SK-N-SH treated with all-trans-retinoic acid at 6 μM for 48 hours (cell line): ENCODE results near the gene AAR2.
A peak's percentile ranks its signal among the peaks of the same experiment; 100 is the strongest.

ENCODE experiments used
- ATAC-seq: fragments of 200-7000 bp; cut with Tn5 transposase; 3 replicates; pipeline ENCODE4 v1.9.1; 2020; ENCODE audit warnings: mild to moderate bottlenecking, moderate library complexity
- ARNTL ChIP-seq: fragments of 450-650 bp; formaldehyde crosslinking; IDR thresholded peaks from 2 replicates; pipeline ENCODE4 v1.5.0; 2020; ENCODE audit warnings: low read depth, mild to moderate bottlenecking, moderate library complexity, borderline replicate concordance
- BACH2 ChIP-seq: fragments of 250-450 bp; sonication (Bioruptor Pico); IDR thresholded peaks from 2 replicates; pipeline ENCODE4 v1.9.0; 2021; ENCODE audit warnings: mild to moderate bottlenecking, borderline replicate concordance
- CSDC2 ChIP-seq: fragments of 250-450 bp; sonication (Bioruptor Pico); IDR thresholded peaks from 2 replicates; pipeline ENCODE4 v1.5.0; 2020; ENCODE audit warnings: mild to moderate bottlenecking, moderate library complexity
- CSRNP3 ChIP-seq: fragments of 250-450 bp; sonication (Bioruptor Pico); IDR thresholded peaks from 2 replicates; pipeline ENCODE4 v1.5.1; 2021; ENCODE audit warnings: mild to moderate bottlenecking, moderate library complexity
- ESRRG ChIP-seq: fragments of 250-450 bp; sonication (Bioruptor Pico); IDR thresholded peaks from 2 replicates; pipeline ENCODE4 v1.6.1; 2021; ENCODE audit warnings: mild to moderate bottlenecking
- GLIS3 ChIP-seq: fragments of 250-450 bp; sonication (Bioruptor Pico); IDR thresholded peaks from 2 replicates; pipeline ENCODE4 v1.5.0; 2020; ENCODE audit warnings: mild to moderate bottlenecking, moderate library complexity
- ISL1 ChIP-seq: fragments of 250-450 bp; sonication (Bioruptor Pico); IDR thresholded peaks from 2 replicates; pipeline ENCODE4 v2.1.2; 2022; ENCODE audit warnings: mild to moderate bottlenecking, moderate library complexity
- PPARA ChIP-seq: fragments of 250-450 bp; sonication (Bioruptor Pico); IDR thresholded peaks from 2 replicates; pipeline ENCODE4 v1.5.0; 2020; ENCODE audit warnings: mild to moderate bottlenecking, borderline replicate concordance
- SNAI2 ChIP-seq: fragments of 250-450 bp; sonication (Bioruptor Pico); IDR thresholded peaks from 2 replicates; pipeline ENCODE4 v1.5.0; 2020; ENCODE audit warnings: mild to moderate bottlenecking, moderate library complexity
- TCF4 ChIP-seq: fragments of 250-450 bp; sonication (Bioruptor Pico); IDR thresholded peaks from 2 replicates; pipeline ENCODE4 v1.8.0; 2021; ENCODE audit warnings: mild to moderate bottlenecking, moderate library complexity, borderline replicate concordance
- TOX ChIP-seq: fragments of 250-450 bp; sonication (Bioruptor Pico); IDR thresholded peaks from 2 replicates; pipeline ENCODE4 v1.8.0; 2021; ENCODE audit warnings: mild to moderate bottlenecking, moderate library complexity, borderline replicate concordance
- ZC3H10 ChIP-seq: fragments of 250-450 bp; sonication (Bioruptor Pico); IDR thresholded peaks from 2 replicates; pipeline ENCODE4 v1.5.1; 2021; ENCODE audit warnings: mild to moderate bottlenecking, moderate library complexity
- ZFP3 ChIP-seq: fragments of 250-450 bp; sonication (Bioruptor Pico); IDR thresholded peaks from 2 replicates; pipeline ENCODE4 v1.5.0; 2020; ENCODE audit warnings: mild to moderate bottlenecking, moderate library complexity
- ZFP30 ChIP-seq: fragments of 450-650 bp; formaldehyde crosslinking; IDR thresholded peaks from 2 replicates; pipeline ENCODE4 v1.5.0; 2022; ENCODE audit warnings: mild to moderate bottlenecking, moderate library complexity
- ZNF565 ChIP-seq: fragments of 450-650 bp; formaldehyde crosslinking; conservative IDR thresholded peaks from 2 replicates; pipeline ENCODE4 v1.5.0; 2020; ENCODE audit warnings: low read depth, mild to moderate bottlenecking, moderate library complexity
- ZNF70 ChIP-seq: fragments of 450-650 bp; formaldehyde crosslinking; IDR thresholded peaks from 2 replicates; pipeline ENCODE4 v1.5.0; 2020; ENCODE audit warnings: mild to moderate bottlenecking, moderate library complexity
- ZNF8 ChIP-seq: fragments of 450-650 bp; formaldehyde crosslinking; IDR thresholded peaks from 2 replicates; pipeline ENCODE4 v1.5.0; 2020; ENCODE audit warnings: mild to moderate bottlenecking, moderate library complexity
- TF ChIP-seq, protein P1 (sequence below): fragments of 250-450 bp; sonication (Bioruptor Pico); IDR thresholded peaks from 2 replicates; pipeline ENCODE4 v1.8.0; 2020; ENCODE audit warnings: mild to moderate bottlenecking, moderate library complexity, borderline replicate concordance
- TF ChIP-seq, protein P2 (sequence below): fragments of 250-450 bp; sonication (Bioruptor Pico); IDR thresholded peaks from 2 replicates; pipeline ENCODE4 v1.5.0; 2020; ENCODE audit warnings: mild to moderate bottlenecking, moderate library complexity
- TF ChIP-seq, protein P3 (sequence below): fragments of 250-450 bp; sonication (Bioruptor Pico); IDR thresholded peaks from 2 replicates; pipeline ENCODE4 v1.5.1; 2020; ENCODE audit warnings: low read depth, mild to moderate bottlenecking, moderate library complexity

The AAR2 gene

GRCh38 chr20:36210436-36211021 is 25.7 kb upstream of the AAR2 start:
- TF ChIP-seq PPARA: no peak
- no peak for TF ChIP-seq CSRNP3 (CRISPR knock-in tag)
- ATAC-seq: 0 out of 3 replicates have a peak, but pooled peaks have one; percentile 36

GRCh38 chr20:36213362-36213761 is 22.9 kb upstream of the AAR2 start:
- ATAC-seq: no peak

GRCh38 chr20:36214684-36215256 is 21.5 kb upstream of the AAR2 start:
- TF ChIP-seq TCF4 (CRISPR knock-in tag): no peak
- no peak for TF ChIP-seq PPARA
- TF ChIP-seq CSRNP3 (CRISPR knock-in tag): no peak
- no peak for TF ChIP-seq ZC3H10 (CRISPR knock-in tag)
- TF ChIP-seq, protein P1, sequence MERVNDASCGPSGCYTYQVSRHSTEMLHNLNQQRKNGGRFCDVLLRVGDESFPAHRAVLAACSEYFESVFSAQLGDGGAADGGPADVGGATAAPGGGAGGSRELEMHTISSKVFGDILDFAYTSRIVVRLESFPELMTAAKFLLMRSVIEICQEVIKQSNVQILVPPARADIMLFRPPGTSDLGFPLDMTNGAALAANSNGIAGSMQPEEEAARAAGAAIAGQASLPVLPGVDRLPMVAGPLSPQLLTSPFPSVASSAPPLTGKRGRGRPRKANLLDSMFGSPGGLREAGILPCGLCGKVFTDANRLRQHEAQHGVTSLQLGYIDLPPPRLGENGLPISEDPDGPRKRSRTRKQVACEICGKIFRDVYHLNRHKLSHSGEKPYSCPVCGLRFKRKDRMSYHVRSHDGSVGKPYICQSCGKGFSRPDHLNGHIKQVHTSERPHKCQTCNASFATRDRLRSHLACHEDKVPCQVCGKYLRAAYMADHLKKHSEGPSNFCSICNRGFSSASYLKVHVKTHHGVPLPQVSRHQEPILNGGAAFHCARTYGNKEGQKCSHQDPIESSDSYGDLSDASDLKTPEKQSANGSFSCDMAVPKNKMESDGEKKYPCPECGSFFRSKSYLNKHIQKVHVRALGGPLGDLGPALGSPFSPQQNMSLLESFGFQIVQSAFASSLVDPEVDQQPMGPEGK (CRISPR knock-in tag): no peak
- TF ChIP-seq CSDC2 (CRISPR knock-in tag): no peak
- TF ChIP-seq ZNF70: no peak
- TF ChIP-seq ZNF565 (CRISPR knock-in tag): no peak
- TF ChIP-seq GLIS3 (CRISPR knock-in tag): no peak
- no peak for TF ChIP-seq SNAI2 (CRISPR knock-in tag)
- TF ChIP-seq ZFP30 (CRISPR knock-in tag): no peak
- TF ChIP-seq ARNTL (CRISPR knock-in tag): no peak
- no peak for TF ChIP-seq ESRRG (CRISPR knock-in tag)
- TF ChIP-seq, protein P2, sequence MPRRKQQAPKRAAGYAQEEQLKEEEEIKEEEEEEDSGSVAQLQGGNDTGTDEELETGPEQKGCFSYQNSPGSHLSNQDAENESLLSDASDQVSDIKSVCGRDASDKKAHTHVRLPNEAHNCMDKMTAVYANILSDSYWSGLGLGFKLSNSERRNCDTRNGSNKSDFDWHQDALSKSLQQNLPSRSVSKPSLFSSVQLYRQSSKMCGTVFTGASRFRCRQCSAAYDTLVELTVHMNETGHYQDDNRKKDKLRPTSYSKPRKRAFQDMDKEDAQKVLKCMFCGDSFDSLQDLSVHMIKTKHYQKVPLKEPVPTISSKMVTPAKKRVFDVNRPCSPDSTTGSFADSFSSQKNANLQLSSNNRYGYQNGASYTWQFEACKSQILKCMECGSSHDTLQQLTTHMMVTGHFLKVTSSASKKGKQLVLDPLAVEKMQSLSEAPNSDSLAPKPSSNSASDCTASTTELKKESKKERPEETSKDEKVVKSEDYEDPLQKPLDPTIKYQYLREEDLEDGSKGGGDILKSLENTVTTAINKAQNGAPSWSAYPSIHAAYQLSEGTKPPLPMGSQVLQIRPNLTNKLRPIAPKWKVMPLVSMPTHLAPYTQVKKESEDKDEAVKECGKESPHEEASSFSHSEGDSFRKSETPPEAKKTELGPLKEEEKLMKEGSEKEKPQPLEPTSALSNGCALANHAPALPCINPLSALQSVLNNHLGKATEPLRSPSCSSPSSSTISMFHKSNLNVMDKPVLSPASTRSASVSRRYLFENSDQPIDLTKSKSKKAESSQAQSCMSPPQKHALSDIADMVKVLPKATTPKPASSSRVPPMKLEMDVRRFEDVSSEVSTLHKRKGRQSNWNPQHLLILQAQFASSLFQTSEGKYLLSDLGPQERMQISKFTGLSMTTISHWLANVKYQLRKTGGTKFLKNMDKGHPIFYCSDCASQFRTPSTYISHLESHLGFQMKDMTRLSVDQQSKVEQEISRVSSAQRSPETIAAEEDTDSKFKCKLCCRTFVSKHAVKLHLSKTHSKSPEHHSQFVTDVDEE (CRISPR knock-in tag): no peak
- TF ChIP-seq ZFP3 (CRISPR knock-in tag): no peak
- TF ChIP-seq, protein P3, sequence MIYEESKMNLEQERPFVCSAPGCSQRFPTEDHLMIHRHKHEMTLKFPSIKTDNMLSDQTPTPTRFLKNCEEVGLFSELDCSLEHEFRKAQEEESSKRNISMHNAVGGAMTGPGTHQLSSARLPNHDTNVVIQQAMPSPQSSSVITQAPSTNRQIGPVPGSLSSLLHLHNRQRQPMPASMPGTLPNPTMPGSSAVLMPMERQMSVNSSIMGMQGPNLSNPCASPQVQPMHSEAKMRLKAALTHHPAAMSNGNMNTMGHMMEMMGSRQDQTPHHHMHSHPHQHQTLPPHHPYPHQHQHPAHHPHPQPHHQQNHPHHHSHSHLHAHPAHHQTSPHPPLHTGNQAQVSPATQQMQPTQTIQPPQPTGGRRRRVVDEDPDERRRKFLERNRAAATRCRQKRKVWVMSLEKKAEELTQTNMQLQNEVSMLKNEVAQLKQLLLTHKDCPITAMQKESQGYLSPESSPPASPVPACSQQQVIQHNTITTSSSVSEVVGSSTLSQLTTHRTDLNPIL (CRISPR knock-in tag): no peak
- no peak for TF ChIP-seq BACH2 (CRISPR knock-in tag)
- TF ChIP-seq ZNF8: no peak
- TF ChIP-seq, all 23 proteins: peak for 0
- ATAC-seq: peak; percentile 69; the same call in 2 of the 3 replicates

More at GRCh38 chr20:36213362-36213761, 22.9 kb upstream of the AAR2 start:
- TF ChIP-seq SNAI2 (CRISPR knock-in tag): no peak

- no peak for ATAC-seq
- TF ChIP-seq, protein P2 (CRISPR knock-in tag): no peak
- TF ChIP-seq ARNTL (CRISPR knock-in tag) (no peak), ESRRG (CRISPR knock-in tag) (no peak), PPARA (no peak), ZFP3 (CRISPR knock-in tag) (no peak), ISL1 (no peak), TOX (CRISPR knock-in tag) (no peak), SNAI2 (CRISPR knock-in tag) (no peak), ZC3H10 (CRISPR knock-in tag) (no peak), ZNF565 (CRISPR knock-in tag) (no peak), ZNF8 (no peak), TCF4 (CRISPR knock-in tag) (no peak), ZNF70 (no peak), ZFP30 (CRISPR knock-in tag) (no peak), CSDC2 (CRISPR knock-in tag) (no peak)
- TF ChIP-seq, protein P3 (CRISPR knock-in tag): no peak
Observed at GRCh38 chr20:36215778-36216177, 20.5 kb upstream of the AAR2 start.
